SK-N-SH treated with all-trans-retinoic acid at 6 μM for 48 hours (cell line): ENCODE data around the gene USP36.

ENCODE experiments used
- ATAC-seq: fragments of 200-7000 bp; cut with Tn5 transposase; 3 replicates; pipeline ENCODE4 v1.9.1; 2020; ENCODE audit warnings: mild to moderate bottlenecking, moderate library complexity
- BACH2 ChIP-seq: fragments of 250-450 bp; sonication (Bioruptor Pico); IDR thresholded peaks from 2 replicates; pipeline ENCODE4 v1.9.0; 2021; ENCODE audit warnings: mild to moderate bottlenecking, borderline replicate concordance
- CSDC2 ChIP-seq: fragments of 250-450 bp; sonication (Bioruptor Pico); IDR thresholded peaks from 2 replicates; pipeline ENCODE4 v1.5.0; 2020; ENCODE audit warnings: mild to moderate bottlenecking, moderate library complexity
- ESRRG ChIP-seq: fragments of 250-450 bp; sonication (Bioruptor Pico); IDR thresholded peaks from 2 replicates; pipeline ENCODE4 v1.6.1; 2021; ENCODE audit warnings: mild to moderate bottlenecking
- GLIS3 ChIP-seq: fragments of 250-450 bp; sonication (Bioruptor Pico); IDR thresholded peaks from 2 replicates; pipeline ENCODE4 v1.5.0; 2020; ENCODE audit warnings: mild to moderate bottlenecking, moderate library complexity
- OSR1 ChIP-seq: fragments of 250-450 bp; sonication (Bioruptor Pico); IDR thresholded peaks from 2 replicates; pipeline ENCODE4 v1.8.0; 2022; ENCODE audit warnings: moderate library complexity, mild to moderate bottlenecking, inconsistent platforms
- PPARA ChIP-seq: fragments of 250-450 bp; sonication (Bioruptor Pico); IDR thresholded peaks from 2 replicates; pipeline ENCODE4 v1.5.0; 2020; ENCODE audit warnings: mild to moderate bottlenecking, borderline replicate concordance
- SNAI2 ChIP-seq: fragments of 250-450 bp; sonication (Bioruptor Pico); IDR thresholded peaks from 2 replicates; pipeline ENCODE4 v1.5.0; 2020; ENCODE audit warnings: mild to moderate bottlenecking, moderate library complexity
- TCF4 ChIP-seq: fragments of 250-450 bp; sonication (Bioruptor Pico); IDR thresholded peaks from 2 replicates; pipeline ENCODE4 v1.8.0; 2021; ENCODE audit warnings: mild to moderate bottlenecking, moderate library complexity, borderline replicate concordance
- TOX ChIP-seq: fragments of 250-450 bp; sonication (Bioruptor Pico); IDR thresholded peaks from 2 replicates; pipeline ENCODE4 v1.8.0; 2021; ENCODE audit warnings: mild to moderate bottlenecking, moderate library complexity, borderline replicate concordance
- ZC3H10 ChIP-seq: fragments of 250-450 bp; sonication (Bioruptor Pico); IDR thresholded peaks from 2 replicates; pipeline ENCODE4 v1.5.1; 2021; ENCODE audit warnings: mild to moderate bottlenecking, moderate library complexity
- ZNF565 ChIP-seq: fragments of 450-650 bp; formaldehyde crosslinking; conservative IDR thresholded peaks from 2 replicates; pipeline ENCODE4 v1.5.0; 2020; ENCODE audit warnings: low read depth, mild to moderate bottlenecking, moderate library complexity
- ZNF70 ChIP-seq: fragments of 450-650 bp; formaldehyde crosslinking; IDR thresholded peaks from 2 replicates; pipeline ENCODE4 v1.5.0; 2020; ENCODE audit warnings: mild to moderate bottlenecking, moderate library complexity
- ZNF8 ChIP-seq: fragments of 450-650 bp; formaldehyde crosslinking; IDR thresholded peaks from 2 replicates; pipeline ENCODE4 v1.5.0; 2020; ENCODE audit warnings: mild to moderate bottlenecking, moderate library complexity
- TF ChIP-seq, protein P1 (sequence below): fragments of 250-450 bp; sonication (Bioruptor Pico); IDR thresholded peaks from 2 replicates; pipeline ENCODE4 v1.8.0; 2020; ENCODE audit warnings: mild to moderate bottlenecking, moderate library complexity, borderline replicate concordance
- TF ChIP-seq, protein P2 (sequence below): fragments of 250-450 bp; sonication (Bioruptor Pico); IDR thresholded peaks from 2 replicates; pipeline ENCODE4 v1.5.1; 2021; ENCODE audit warnings: mild to moderate bottlenecking, moderate library complexity
- TF ChIP-seq, protein P3 (sequence below): fragments of 250-450 bp; sonication (Bioruptor Pico); IDR thresholded peaks from 2 replicates; pipeline ENCODE4 v1.5.1; 2020; ENCODE audit warnings: low read depth, mild to moderate bottlenecking, moderate library complexity
- TF ChIP-seq, protein P4 (sequence below): fragments of 250-450 bp; sonication (Bioruptor Pico); IDR thresholded peaks from 2 replicates; pipeline ENCODE4 v1.5.0; 2020; ENCODE audit warnings: mild to moderate bottlenecking, moderate library complexity
- TF ChIP-seq, protein P5 (sequence below): fragments of 250-450 bp; sonication (Bioruptor Pico); IDR thresholded peaks from 2 replicates; pipeline ENCODE4 v1.8.0; 2021; ENCODE audit warnings: low read depth, mild to moderate bottlenecking, moderate library complexity, borderline replicate concordance

Gene USP36

DNA sequence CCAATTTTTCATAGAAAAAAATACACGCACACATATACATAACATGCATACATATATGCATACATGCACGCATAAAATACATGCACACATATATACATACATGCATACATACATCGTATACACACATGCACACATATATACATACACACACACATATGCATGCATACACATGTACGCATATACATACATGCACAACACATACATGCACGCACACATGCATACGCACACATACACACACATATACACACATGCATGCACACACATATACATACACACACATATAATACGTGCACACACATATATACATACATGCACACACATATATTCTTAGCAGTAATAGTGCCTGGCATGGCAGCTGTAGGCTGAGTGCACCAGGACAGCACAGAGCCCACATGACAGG lies 24.9 kb downstream of the USP36 start:
- ATAC-seq = no peak
- TF ChIP-seq SNAI2 = no peak
- TF ChIP-seq GLIS3 = no peak
- TF ChIP-seq, protein P1, sequence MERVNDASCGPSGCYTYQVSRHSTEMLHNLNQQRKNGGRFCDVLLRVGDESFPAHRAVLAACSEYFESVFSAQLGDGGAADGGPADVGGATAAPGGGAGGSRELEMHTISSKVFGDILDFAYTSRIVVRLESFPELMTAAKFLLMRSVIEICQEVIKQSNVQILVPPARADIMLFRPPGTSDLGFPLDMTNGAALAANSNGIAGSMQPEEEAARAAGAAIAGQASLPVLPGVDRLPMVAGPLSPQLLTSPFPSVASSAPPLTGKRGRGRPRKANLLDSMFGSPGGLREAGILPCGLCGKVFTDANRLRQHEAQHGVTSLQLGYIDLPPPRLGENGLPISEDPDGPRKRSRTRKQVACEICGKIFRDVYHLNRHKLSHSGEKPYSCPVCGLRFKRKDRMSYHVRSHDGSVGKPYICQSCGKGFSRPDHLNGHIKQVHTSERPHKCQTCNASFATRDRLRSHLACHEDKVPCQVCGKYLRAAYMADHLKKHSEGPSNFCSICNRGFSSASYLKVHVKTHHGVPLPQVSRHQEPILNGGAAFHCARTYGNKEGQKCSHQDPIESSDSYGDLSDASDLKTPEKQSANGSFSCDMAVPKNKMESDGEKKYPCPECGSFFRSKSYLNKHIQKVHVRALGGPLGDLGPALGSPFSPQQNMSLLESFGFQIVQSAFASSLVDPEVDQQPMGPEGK (CRISPR knock-in tag) = no peak
- TF ChIP-seq CSDC2 (CRISPR knock-in tag) = no peak
- no peak for TF ChIP-seq PPARA (CRISPR knock-in tag)
- TF ChIP-seq ZNF8 (CRISPR knock-in tag) = no peak
- TF ChIP-seq, protein P2, sequence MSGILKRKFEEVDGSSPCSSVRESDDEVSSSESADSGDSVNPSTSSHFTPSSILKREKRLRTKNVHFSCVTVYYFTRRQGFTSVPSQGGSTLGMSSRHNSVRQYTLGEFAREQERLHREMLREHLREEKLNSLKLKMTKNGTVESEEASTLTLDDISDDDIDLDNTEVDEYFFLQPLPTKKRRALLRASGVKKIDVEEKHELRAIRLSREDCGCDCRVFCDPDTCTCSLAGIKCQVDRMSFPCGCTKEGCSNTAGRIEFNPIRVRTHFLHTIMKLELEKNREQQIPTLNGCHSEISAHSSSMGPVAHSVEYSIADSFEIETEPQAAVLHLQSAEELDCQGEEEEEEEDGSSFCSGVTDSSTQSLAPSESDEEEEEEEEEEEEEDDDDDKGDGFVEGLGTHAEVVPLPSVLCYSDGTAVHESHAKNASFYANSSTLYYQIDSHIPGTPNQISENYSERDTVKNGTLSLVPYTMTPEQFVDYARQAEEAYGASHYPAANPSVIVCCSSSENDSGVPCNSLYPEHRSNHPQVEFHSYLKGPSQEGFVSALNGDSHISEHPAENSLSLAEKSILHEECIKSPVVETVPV (CRISPR knock-in tag) = no peak

DNA sequence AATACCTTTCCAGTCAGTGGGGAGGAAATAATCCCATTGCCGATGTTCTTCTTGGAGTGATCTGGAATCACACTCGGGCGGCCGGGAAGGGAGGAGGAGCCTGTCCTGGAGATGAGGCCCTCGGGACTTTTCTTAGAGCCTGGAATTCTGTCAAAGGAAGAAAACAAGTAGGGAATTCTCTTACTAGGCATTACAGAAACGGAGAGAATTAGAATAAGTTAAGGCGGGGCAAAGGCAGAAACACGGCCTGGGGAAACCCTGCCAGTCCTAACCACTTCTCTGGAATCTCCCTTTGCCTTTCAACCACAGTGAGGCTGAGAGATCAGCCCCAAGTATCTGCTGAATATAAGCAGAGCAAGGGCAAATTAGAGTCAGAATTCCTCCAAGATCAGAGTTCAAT lies 27.8 kb downstream of the USP36 start:
- no peak for ATAC-seq

DNA sequence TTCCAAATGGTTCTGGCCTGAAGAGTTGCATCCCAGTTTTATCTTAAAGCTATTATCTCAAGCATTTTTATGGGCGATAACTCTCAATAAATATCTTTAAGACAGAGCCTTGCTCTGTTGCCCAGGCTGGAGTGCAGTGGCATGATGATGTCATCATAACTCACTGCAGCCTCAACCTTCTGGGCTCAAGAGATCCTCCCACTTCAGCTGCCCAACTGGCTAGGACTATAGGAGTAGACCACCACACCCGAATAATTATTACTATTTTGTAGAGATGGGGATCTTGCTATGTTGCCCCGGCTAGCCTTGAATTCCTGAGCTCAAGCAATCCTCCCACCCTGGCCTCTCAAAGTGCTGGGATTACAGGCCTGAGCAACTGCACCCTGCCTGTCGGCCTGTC lies 32.5 kb downstream of the USP36 start:
- ATAC-seq = peak; percentile 33; the same call in 1 of the 3 replicates
- TF ChIP-seq ZNF70 = no peak
- TF ChIP-seq ZC3H10 (CRISPR knock-in tag) = no peak
- TF ChIP-seq, protein P3, sequence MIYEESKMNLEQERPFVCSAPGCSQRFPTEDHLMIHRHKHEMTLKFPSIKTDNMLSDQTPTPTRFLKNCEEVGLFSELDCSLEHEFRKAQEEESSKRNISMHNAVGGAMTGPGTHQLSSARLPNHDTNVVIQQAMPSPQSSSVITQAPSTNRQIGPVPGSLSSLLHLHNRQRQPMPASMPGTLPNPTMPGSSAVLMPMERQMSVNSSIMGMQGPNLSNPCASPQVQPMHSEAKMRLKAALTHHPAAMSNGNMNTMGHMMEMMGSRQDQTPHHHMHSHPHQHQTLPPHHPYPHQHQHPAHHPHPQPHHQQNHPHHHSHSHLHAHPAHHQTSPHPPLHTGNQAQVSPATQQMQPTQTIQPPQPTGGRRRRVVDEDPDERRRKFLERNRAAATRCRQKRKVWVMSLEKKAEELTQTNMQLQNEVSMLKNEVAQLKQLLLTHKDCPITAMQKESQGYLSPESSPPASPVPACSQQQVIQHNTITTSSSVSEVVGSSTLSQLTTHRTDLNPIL (CRISPR knock-in tag) = no peak
- TF ChIP-seq CSDC2 (CRISPR knock-in tag) = no peak
- TF ChIP-seq, protein P2 (CRISPR knock-in tag) = no peak
- no peak for TF ChIP-seq TCF4 (CRISPR knock-in tag)
- TF ChIP-seq BACH2 (CRISPR knock-in tag) = no peak
- TF ChIP-seq OSR1 (CRISPR knock-in tag) = no peak
- TF ChIP-seq, protein P1 (CRISPR knock-in tag) = no peak
- TF ChIP-seq SNAI2 = no peak
- no peak for TF ChIP-seq ZNF8 (CRISPR knock-in tag)
- TF ChIP-seq, protein P4, sequence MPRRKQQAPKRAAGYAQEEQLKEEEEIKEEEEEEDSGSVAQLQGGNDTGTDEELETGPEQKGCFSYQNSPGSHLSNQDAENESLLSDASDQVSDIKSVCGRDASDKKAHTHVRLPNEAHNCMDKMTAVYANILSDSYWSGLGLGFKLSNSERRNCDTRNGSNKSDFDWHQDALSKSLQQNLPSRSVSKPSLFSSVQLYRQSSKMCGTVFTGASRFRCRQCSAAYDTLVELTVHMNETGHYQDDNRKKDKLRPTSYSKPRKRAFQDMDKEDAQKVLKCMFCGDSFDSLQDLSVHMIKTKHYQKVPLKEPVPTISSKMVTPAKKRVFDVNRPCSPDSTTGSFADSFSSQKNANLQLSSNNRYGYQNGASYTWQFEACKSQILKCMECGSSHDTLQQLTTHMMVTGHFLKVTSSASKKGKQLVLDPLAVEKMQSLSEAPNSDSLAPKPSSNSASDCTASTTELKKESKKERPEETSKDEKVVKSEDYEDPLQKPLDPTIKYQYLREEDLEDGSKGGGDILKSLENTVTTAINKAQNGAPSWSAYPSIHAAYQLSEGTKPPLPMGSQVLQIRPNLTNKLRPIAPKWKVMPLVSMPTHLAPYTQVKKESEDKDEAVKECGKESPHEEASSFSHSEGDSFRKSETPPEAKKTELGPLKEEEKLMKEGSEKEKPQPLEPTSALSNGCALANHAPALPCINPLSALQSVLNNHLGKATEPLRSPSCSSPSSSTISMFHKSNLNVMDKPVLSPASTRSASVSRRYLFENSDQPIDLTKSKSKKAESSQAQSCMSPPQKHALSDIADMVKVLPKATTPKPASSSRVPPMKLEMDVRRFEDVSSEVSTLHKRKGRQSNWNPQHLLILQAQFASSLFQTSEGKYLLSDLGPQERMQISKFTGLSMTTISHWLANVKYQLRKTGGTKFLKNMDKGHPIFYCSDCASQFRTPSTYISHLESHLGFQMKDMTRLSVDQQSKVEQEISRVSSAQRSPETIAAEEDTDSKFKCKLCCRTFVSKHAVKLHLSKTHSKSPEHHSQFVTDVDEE (CRISPR knock-in tag) = no peak
- no peak for TF ChIP-seq PPARA (CRISPR knock-in tag)
- no peak for TF ChIP-seq ZNF565 (CRISPR knock-in tag)
- TF ChIP-seq, protein P5, sequence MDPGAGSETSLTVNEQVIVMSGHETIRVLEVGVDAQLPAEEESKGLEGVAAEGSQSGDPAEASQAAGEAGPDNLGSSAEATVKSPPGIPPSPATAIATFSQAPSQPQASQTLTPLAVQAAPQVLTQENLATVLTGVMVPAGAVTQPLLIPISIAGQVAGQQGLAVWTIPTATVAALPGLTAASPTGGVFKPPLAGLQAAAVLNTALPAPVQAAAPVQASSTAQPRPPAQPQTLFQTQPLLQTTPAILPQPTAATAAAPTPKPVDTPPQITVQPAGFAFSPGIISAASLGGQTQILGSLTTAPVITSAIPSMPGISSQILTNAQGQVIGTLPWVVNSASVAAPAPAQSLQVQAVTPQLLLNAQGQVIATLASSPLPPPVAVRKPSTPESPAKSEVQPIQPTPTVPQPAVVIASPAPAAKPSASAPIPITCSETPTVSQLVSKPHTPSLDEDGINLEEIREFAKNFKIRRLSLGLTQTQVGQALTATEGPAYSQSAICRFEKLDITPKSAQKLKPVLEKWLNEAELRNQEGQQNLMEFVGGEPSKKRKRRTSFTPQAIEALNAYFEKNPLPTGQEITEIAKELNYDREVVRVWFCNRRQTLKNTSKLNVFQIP (CRISPR knock-in tag) = no peak
- TF ChIP-seq TOX = no peak

More for the DNA sequence above, 27.8 kb downstream of the USP36 start:
- TF ChIP-seq OSR1 (CRISPR knock-in tag) = no peak
- TF ChIP-seq, protein P5 (CRISPR knock-in tag) = no peak
- no peak for TF ChIP-seq ZNF8 (CRISPR knock-in tag)
- TF ChIP-seq ESRRG (CRISPR knock-in tag) = no peak
- TF ChIP-seq, protein P3 (CRISPR knock-in tag) = no peak
- TF ChIP-seq PPARA (CRISPR knock-in tag) = no peak
- TF ChIP-seq ZNF70 = no peak
- no peak for TF ChIP-seq GLIS3
